Stimulated activated CD8-positive, alpha-beta memory T cell treated with anti-CD3 and anti-CD28 coated beads, Interleukin-12 subunit alpha, Interleukin-12 subunit beta, amount 100 ng/mL, for 4 hours (primary cell): Measurements from ENCODE around the gene TUBGCP2.
"Not testable (repeated sequence)": the region's sequence is repeated elsewhere in the genome, so short reads cannot be mapped to it uniquely, and the experiment has no call there.

Experiments used
- DNase-seq: peaks from one replicate; pipeline ENCODE4 v3.0.0-alpha.2; 2020; ENCODE audit warnings: low read depth

The TUBGCP2 gene

GRCh38 chr10:133248334-133248715 lies 60.3 kb downstream of the TUBGCP2 start:
- no peak for DNase-seq

GRCh38 chr10:133247681-133248333 lies 60.9 kb downstream of the TUBGCP2 start:
- DNase-seq, result no peak

- no peak for DNase-seq
Measured at GRCh38 chr10:133246236-133246626, 62.4 kb downstream of the TUBGCP2 start.

GRCh38 chr10:133245439-133246235 lies 63.0 kb downstream of the TUBGCP2 start:
- no peak for DNase-seq

DNA sequence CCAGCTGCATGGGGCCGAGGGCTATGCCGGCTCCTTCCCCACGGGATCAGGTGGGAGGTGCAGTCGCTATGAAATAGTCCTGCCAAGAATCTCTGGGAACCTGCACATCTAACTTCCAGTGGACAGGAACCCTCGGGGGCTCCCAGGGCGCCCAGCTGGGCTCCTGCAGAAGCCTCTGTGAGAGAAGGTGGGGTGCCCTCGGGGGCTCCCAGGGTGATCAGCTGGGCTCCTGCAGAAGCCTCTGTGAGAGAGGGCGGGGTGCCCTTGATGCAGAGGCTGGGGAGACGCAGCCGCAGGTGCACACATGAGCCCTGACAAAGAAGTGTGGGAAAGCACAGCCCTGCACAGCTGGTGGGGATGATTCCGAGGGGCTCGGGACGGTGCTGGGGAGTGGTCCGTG lies 65.1 kb downstream of the TUBGCP2 start:
- DNase-seq, result no peak

- no peak for DNase-seq
Measured at GRCh38 chr10:133242611-133243356, 65.9 kb downstream of the TUBGCP2 start.

GRCh38 chr10:133241501-133242205 lies 67.0 kb downstream of the TUBGCP2 start:
- no peak for DNase-seq

GRCh38 chr10:133239990-133240389 lies 68.7 kb downstream of the TUBGCP2 start:
- no peak for DNase-seq

DNA sequence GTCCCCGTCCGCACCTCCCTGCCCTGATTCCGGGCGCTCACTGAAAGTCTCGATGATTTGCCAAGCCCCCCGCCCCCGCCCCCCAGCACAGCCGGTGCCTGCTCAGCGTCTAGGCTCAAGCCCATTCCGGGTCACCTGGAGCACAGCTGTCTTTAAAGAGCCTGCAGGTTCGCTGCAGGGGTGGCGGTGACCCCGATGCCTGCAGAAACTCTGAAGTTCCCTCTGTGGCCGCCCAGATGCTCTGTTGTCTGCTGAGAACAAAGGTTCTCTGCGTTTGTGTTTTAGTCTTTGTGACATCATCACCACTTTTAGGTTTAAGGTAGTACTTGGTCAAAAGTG lies 70.2 kb downstream of the TUBGCP2 start:
- no peak for DNase-seq

DNA sequence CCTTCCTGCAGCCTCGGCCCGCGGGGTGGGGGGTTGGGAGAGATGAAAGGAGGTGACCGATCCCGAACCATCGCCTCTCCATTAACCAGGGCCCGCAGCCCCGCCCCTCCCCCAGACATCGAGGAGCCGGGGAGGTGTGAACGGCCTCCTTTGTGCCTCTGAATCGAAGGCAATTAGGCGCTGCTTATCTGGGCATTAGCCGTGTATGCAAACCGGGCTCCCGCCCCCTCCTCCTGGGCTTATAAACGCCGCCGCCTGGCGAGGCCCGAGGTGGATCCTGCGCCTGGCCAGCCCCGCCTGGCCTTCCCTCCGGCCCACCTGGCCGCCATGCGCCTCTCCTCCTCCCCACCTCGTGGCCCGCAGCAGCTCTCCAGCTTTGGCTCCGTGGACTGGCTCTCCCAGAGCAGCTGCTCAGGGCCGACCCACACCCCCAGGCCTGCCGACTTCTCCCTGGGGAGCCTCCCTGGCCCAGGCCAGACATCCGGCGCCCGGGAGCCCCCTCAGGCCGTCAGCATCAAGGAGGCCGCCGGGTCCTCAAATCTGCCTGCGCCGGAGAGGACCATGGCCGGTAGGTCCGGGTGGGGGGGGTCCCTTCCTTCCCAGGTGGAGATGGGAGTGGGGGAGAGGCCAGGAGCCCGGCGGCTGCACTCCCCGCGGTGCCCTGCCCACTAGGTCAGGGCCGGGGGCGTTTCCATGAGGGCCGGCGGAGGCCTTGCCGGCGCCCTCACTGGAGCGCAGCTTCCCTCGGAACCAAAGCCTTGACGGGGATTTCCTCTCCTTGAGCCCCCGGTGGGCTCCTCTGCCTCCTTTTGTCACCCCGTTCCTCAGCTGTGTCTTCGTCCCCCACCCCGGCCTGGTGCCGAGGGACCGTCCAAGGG lies 70.8 kb downstream of the TUBGCP2 start, which contains the start of gene VENTX:
Gene VENTX (plus strand): TSS at position 268 of the 878 bp plus-strand sequence. CDS start 60 bp downstream, at position 328.
- DNase-seq, result no peak

GRCh38 chr10:133237241-133237587 lies 71.5 kb downstream of the TUBGCP2 start:
- no peak for DNase-seq

GRCh38 chr10:133236401-133237240 lies 72.1 kb downstream of the TUBGCP2 start:
- DNase-seq, result no peak

DNA sequence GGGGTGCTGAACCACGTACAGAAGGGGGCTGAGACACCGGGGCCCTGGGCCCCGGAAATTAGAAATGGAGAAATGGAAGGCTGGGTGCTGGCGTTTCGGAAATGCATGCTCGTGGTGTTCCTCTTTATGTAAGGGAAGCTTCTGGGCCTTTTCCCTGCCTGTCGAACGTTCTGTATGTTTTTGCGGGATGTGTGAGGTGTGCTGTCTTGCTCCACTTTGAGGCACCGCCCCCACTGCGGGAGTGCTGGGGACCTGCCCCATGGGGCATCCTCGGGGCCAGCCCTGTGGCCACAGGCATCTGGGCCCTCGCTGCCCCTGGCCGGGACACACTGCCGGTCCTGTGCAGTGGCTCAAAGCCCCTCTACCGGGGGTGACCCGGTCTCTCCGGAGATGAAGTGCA lies 72.7 kb downstream of the TUBGCP2 start:
- DNase-seq, result no peak

- DNase-seq, result no peak
Measured at GRCh38 chr10:133235265-133235855, 73.3 kb downstream of the TUBGCP2 start.

- DNase-seq, result not testable (repeated sequence)
Measured at GRCh38 chr10:133234796-133235195, 73.9 kb downstream of the TUBGCP2 start.

DNA sequence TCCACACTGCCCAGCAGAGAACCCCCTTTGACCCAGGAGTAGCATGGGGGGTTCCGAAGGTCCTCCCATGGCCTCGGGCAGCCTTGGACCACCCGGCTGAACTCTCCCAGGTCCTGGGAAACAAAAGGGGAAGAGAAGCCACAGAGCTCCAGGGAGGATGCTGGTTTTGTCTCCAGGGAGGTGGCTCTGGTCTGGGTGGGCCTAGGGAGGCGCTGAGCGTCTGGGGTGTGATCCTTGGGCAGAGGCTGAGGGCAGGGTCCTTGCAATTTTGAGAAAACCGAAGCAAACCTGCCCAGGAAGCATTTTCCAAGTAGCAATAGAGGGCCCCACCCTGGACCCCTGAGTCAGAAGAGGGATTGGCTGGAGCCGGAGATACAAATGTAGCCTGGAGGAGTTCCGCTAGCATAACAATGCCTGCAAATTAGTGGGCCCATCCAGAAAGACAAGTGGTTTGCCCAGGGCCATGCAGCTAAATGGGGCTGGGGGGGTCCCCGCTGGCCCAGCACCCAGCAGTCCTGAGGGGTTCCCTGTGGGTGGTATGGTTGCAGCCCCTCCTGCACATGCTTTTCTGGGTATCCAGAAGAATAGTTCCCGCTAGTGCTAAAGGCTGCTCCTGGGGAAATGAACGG lies 76.6 kb downstream of the TUBGCP2 start:
- DNase-seq, result no peak

GRCh38 chr10:133231244-133231945 lies 77.3 kb downstream of the TUBGCP2 start:
- DNase-seq, result no peak

GRCh38 chr10:133230387-133231195 lies 78.1 kb downstream of the TUBGCP2 start:
- DNase-seq, result no peak
